ENCODE results near the gene SCAMP2.

Gene SCAMP2

GRCh38 chr15:74873756-74874424 is 725 bp upstream of the SCAMP2 start:
- TF ChIP-seq CTCF (conservative IDR thresholded peaks at IDR 0.05; ENCODE audit: low read depth, low read length), result no peak
- Histone ChIP-seq H2AFZ (ENCODE audit: low read depth) (peak overlapping the region; percentile 97), H3K4me3 (IDR thresholded peaks at IDR 0.05; ENCODE audit: insufficient read depth, low read depth, low read length) (no peak overlapping the region), H3K36me3 (ENCODE audit: insufficient read depth) (no peaks in the 10 kb centered on the region; the same call in 1 of the 2 replicates), H4K20me1 (ENCODE audit: insufficient read depth) (no peaks in the 10 kb centered on the region), H3K9ac (peak overlapping the region; percentile 50; the same call in 1 of the 2 replicates), H3K27ac (peak overlapping the region; percentile 24; the same call in 1 of the 2 replicates), H3K4me1 (ENCODE audit: low read depth, poor library complexity, severe bottlenecking) (peaks cover 22% of the 10 kb centered on the region), H3K79me2 (ENCODE audit: insufficient read depth, low read depth) (peaks cover 37% of the 10 kb centered on the region; the same call in 1 of the 2 replicates), H3K4me2 (peak overlapping the region; percentile 74), H3K27me3 (ENCODE audit: insufficient read depth, low read depth) (no peaks in the 10 kb centered on the region)

GRCh38 chr15:74872702-74873035 is 496 bp downstream of the SCAMP2 start:
- H3K4me3 ChIP-seq (IDR thresholded peaks at IDR 0.05; ENCODE audit: insufficient read depth, low read depth, low read length), result no peak overlapping the region
- peak overlapping the region; percentile 97; the same call in 1 of the 2 replicates for H2AFZ ChIP-seq (ENCODE audit: low read depth)
- H3K27ac ChIP-seq, result peak overlapping the region; percentile 61
- peak overlapping the region; percentile 82 for H3K9ac ChIP-seq
- no peaks in the 10 kb centered on the region for H4K20me1 ChIP-seq (ENCODE audit: insufficient read depth)
- H3K79me2 ChIP-seq (ENCODE audit: insufficient read depth, low read depth), result peaks cover 49% of the 10 kb centered on the region; the same call in 1 of the 2 replicates
- no peak for TF ChIP-seq CTCF (conservative IDR thresholded peaks at IDR 0.05; ENCODE audit: low read depth, low read length)
- peaks cover 23% of the 10 kb centered on the region for H3K4me1 ChIP-seq (ENCODE audit: low read depth, poor library complexity, severe bottlenecking)
- peak overlapping the region; percentile 94 for H3K4me2 ChIP-seq
- no peaks in the 10 kb centered on the region; the same call in 1 of the 2 replicates for H3K36me3 ChIP-seq (ENCODE audit: insufficient read depth)
- H3K27me3 ChIP-seq (ENCODE audit: insufficient read depth, low read depth), result no peaks in the 10 kb centered on the region

GRCh38 chr15:74870436-74871215 is 2.5 kb downstream of the SCAMP2 start:
- H4K20me1 ChIP-seq (ENCODE audit: insufficient read depth), result no peaks in the 10 kb centered on the region
- peaks cover 57% of the 10 kb centered on the region; the same call in 1 of the 2 replicates for H3K79me2 ChIP-seq (ENCODE audit: insufficient read depth, low read depth)
- H3K4me3 ChIP-seq (IDR thresholded peaks at IDR 0.05; ENCODE audit: insufficient read depth, low read depth, low read length), result no peak overlapping the region
- H3K9ac ChIP-seq, result no peak overlapping the region
- no peaks in the 10 kb centered on the region; the same call in 1 of the 2 replicates for H3K36me3 ChIP-seq (ENCODE audit: insufficient read depth)
- no peak for TF ChIP-seq CTCF (conservative IDR thresholded peaks at IDR 0.05; ENCODE audit: low read depth, low read length)
- H3K27me3 ChIP-seq (ENCODE audit: insufficient read depth, low read depth), result no peaks in the 10 kb centered on the region
- no peak overlapping the region; the same call in 1 of the 2 replicates for H3K4me2 ChIP-seq
- no peak overlapping the region for H3K27ac ChIP-seq
- no peak overlapping the region for H2AFZ ChIP-seq (ENCODE audit: low read depth)
- peaks cover 23% of the 10 kb centered on the region for H3K4me1 ChIP-seq (ENCODE audit: low read depth, poor library complexity, severe bottlenecking)

GRCh38 chr15:74869726-74870407 is 3.3 kb downstream of the SCAMP2 start:
- Histone ChIP-seq H3K4me3 (IDR thresholded peaks at IDR 0.05; ENCODE audit: insufficient read depth, low read depth, low read length) (no peak overlapping the region), H3K27ac (no peak overlapping the region), H3K36me3 (ENCODE audit: insufficient read depth) (no peaks in the 10 kb centered on the region; the same call in 1 of the 2 replicates), H3K4me2 (no peak overlapping the region; the same call in 1 of the 2 replicates), H2AFZ (ENCODE audit: low read depth) (no peak overlapping the region), H4K20me1 (ENCODE audit: insufficient read depth) (no peaks in the 10 kb centered on the region), H3K4me1 (ENCODE audit: low read depth, poor library complexity, severe bottlenecking) (peaks cover 23% of the 10 kb centered on the region), H3K9ac (no peak overlapping the region), H3K27me3 (ENCODE audit: insufficient read depth, low read depth) (no peaks in the 10 kb centered on the region), H3K79me2 (ENCODE audit: insufficient read depth, low read depth) (peaks cover 57% of the 10 kb centered on the region; the same call in 1 of the 2 replicates)
- TF ChIP-seq CTCF (conservative IDR thresholded peaks at IDR 0.05; ENCODE audit: low read depth, low read length), result no peak
